Measurements from ENCODE around the gene ZBTB9.

DNA sequence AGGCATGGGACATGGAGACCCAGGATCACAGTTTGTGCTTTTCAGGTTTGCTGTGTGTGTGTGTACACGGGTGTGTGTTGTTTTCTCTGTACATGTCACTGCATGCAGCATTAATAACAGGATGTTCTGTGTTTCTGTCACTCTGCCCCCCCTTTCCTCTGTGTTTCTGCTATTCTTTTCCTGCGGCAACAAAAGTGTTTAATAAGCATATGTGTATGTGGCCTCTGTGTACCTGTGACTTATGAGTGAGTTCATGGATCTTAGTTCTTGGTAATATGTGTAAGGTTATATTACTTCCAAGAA lies 24.7 kb upstream of the ZBTB9 start:
- TF ChIP-seq, protein P1, sequence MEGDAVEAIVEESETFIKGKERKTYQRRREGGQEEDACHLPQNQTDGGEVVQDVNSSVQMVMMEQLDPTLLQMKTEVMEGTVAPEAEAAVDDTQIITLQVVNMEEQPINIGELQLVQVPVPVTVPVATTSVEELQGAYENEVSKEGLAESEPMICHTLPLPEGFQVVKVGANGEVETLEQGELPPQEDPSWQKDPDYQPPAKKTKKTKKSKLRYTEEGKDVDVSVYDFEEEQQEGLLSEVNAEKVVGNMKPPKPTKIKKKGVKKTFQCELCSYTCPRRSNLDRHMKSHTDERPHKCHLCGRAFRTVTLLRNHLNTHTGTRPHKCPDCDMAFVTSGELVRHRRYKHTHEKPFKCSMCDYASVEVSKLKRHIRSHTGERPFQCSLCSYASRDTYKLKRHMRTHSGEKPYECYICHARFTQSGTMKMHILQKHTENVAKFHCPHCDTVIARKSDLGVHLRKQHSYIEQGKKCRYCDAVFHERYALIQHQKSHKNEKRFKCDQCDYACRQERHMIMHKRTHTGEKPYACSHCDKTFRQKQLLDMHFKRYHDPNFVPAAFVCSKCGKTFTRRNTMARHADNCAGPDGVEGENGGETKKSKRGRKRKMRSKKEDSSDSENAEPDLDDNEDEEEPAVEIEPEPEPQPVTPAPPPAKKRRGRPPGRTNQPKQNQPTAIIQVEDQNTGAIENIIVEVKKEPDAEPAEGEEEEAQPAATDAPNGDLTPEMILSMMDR (IDR thresholded peaks at IDR 0.05), result no peak
- TF ChIP-seq POLR2AphosphoS5 (IDR thresholded peaks at IDR 0.05), result no peak
- TF ChIP-seq POLR2A (IDR thresholded peaks at IDR 0.05), result no peak
